ENCODE data around the gene SPIRE2.
"Not testable (repeated sequence)": the region's sequence is repeated elsewhere in the genome, so short reads cannot be mapped to it uniquely, and the experiment has no call there.

Gene SPIRE2

DNA sequence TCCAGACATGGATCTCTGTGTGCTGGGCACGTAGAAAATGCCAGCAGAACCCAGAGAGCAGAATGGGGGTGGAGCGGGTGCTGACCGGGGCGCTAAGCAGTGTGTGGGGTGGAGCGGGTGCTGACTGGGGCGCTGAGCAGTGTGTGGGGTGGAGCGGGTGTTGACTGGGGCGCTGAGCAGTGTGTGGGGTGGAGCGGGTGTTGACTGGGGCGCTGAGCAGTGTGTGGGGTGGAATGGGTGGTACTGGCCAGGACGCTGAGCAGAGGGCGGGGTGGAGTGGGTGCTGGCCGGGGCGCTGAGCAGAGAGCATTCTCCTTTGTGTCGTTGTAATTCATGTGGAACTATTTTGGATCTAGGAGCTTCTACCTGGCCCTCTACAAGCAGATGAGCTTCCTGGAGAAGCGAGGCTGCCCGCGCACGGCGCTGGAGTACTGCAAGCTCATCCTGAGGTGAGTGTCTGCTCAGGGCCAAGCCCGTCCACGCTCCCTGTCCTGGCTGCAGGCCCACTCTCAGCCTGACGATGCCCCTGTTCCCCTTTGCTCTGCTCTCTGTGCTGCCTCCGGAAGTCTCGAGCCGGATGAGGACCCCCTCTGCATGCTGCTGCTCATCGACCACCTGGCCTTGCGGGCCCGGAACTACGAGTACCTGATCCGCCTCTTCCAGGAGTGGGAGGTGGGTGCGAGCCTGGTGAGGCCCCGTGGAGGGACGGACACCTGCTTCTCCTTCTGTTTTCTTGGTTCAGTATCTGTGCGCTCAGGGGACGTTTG, 70.1 kb downstream of the SPIRE2 start:
- DNase-seq: no peak

DNA sequence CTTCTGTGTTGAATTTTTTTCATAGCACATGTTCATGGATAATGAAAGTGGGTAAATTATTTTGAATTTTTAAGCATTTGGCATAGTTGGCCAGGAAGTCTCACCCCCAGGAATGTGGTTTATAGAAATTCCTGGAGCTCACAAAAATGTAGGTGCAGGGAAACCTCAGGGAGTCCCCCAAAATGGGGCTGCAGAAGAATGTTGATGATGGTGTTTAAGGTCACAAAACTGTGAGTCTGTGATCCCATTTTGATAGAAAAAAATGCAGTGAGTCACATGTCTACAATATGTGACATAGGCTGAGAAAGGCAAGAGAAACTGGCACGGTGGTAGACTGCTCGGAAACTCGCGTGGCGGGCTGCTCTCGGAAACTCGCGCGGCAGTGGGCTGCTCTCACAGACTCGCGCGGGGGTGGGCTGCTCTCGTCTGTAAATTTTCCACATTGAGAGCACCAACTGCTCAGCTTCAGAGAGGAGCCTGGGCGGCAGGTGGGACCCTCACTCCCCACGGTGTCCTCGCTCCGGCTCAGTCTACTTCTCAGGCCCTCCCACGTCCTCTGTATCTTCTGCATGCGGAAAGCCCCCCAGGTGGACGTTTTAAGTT, 71.7 kb downstream of the SPIRE2 start:
- DNase-seq: no peak

DNA sequence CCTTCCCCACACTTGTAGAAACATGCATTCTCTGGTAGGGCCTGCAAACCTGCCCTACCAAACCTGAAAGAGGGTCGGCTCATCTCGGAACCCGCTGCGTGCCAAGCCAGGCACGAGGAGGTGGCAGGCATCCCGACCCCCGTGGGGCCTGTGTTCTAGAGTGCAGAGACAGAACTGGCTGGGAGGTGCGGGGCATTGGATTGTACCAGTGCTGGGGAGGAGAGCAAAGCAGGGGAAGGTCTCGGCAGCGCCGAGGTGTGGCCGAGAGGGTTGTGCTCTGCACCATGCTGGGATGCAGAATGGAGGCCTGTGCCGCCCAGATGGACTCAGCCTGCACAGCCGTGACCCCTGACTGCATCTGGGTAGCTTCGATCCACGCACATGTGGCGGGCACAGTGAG, 72.6 kb downstream of the SPIRE2 start:
- no peak for DNase-seq

DNA sequence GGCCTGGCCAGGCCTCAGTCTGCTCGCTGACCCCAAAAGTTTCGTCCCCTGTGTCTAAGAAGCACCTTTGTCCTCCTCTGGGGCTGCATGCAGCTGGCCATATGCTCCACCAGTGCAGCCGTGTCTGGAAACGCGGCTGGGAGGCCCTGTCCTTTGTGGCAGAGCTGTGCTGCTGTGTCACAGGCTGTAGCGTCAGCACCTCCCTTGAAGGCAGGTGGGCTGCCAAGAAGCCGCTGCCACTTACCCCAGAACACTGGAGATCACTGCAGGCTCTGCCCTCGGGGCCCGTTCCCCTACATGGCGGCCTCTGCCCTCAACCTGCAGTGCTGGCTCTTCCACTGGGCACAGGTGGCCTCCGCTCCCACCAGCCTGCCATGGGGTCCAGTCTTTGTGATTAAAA, 74.7 kb downstream of the SPIRE2 start:
- DNase-seq: no peak

DNA sequence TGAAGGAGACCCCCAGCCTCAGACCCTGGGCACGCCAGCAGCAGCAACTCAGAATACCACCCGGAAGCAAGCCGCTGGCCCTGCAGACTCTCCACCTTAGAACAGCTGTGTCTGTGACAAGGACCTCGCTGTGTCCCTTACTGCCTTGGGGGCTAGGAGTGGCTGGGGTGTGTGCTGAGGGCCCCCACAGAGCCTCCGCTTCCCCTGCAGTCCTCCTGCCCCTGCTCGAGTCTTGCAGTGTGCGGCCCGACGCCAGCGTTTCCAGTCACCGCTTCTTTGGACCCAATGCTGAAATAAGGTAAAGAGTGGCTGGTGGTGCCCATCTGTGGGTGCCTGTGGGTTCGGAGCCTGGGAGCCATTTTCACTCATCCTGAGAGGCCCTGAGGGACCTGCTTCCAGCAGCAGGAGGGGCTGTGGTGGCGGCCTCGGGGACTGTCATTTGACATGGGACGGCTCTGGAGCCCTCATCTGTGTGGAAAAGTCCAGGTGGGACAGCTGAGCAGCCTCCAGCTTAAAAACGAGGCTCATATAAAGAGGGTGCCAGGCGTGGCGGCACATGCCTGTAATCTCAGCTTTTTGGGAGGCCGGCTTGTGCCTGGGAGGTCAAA, 75.7 kb downstream of the SPIRE2 start:
- no peak for DNase-seq

DNA sequence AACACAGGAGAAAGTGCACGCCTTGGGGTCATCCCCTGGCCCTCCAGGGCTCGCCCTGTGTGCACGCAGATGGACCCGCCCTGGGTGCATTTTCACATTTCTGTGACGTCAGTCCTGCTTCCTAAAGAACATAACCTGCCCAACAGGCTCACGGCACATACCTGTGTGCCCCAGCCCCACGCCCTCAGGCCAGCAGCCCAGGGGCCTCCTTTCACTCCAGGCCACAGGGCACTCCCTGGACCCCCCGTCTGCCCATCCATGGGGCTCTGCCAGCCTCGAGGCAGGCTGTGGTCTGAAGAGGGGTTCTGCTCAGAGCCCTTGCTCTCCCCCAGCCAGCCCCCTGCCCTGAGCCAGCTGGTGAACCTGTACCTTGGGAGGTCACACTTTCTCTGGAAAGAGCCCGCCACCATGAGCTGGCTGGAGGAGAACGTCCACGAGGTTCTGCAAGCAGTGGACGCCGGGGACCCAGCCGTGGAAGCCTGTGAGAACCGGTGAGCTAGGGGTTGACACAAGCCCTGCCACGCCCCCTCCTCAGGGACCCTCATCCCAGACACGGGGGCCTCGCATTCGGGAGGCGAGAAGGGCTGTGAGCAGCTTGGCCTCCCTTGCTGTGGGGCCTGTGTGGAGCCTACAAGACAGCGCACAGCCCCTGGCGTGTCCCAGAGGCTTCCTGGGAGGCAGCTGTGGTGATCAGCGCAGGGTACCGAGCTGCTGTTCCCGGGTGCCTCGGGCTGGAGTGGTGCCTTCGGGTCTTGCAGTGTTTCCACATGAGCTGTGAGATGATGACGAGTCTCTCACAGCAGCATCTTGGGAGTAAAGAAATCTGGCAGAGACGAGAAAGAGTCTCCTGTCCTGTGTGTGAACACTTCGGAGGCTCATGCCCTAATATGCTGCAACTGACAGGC, 76.6 kb downstream of the SPIRE2 start:
- DNase-seq: no peak

DNA sequence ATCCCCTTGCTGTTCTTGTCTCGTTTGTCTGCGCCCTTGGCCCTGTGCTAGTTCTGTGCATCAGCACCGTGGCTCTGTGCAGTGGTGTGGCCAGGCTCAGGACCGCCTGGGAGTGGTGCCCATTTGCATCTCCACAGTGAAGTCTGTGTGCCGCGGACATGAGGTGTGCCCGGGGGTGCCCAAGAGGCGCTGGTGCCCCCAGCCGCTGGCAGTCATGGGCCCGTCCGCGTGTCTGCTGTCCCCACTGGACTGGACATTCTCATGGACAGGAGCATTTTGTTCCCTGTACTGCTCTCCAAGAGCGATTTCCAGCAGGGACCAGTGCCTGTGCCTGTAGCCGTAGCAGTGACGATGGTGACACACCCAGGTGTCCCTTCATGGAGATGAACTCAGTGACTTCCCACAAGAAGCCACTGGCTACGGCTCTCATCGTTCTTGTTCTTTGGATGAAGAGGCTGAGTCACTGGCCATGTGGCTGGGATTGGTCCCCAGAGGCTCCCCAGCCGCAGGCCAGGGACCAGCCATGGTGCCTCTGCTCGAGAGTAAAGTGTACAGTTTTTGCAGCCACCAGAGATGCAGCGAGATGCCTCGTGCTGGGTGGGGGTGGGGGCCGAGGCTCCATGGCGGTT, 77.3 kb downstream of the SPIRE2 start:
- no peak for DNase-seq

DNA sequence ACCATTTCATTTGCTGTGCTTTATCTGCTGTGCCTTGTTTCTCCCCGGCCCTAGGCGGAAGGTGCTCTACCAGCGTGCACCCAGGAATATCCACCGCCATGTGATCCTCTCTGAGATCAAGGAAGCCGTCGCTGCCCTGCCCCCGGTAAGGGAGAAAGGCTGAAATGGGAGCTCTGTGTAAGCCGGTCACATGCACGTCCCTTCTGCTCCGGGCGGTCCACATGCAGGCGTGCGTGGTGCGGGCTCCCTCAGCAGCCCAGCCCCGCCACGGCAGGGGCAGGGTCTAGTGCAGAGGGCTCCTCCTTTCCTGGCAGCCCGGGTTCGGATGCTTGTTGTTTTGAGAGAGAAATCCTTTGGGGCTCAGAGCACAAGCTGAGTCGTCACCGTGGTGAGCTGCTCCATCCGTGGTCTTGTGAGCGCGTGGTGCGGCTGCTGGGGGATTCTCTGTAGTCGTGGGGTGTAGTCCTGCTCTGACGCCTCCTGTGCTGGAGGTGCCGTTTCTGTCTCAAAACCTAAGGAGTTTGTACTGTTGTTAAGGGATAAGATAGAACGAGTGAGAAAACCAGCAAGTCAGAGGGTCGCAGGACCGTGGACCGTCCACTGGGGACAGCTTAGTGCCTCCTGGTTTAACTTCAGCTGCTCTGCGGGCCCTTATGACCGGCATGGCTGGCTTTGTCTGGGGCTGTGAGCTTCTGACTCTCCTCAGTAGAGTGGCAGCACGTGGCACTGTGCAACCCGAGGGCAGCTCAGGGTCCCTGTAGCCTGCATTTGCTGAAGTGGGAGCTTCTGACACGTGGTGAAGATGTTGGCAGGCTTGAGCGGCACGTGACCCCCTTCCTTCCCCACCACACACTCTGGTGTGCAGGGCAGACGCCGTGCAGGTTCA, 78.1 kb downstream of the SPIRE2 start:
- DNase-seq: no peak

DNA sequence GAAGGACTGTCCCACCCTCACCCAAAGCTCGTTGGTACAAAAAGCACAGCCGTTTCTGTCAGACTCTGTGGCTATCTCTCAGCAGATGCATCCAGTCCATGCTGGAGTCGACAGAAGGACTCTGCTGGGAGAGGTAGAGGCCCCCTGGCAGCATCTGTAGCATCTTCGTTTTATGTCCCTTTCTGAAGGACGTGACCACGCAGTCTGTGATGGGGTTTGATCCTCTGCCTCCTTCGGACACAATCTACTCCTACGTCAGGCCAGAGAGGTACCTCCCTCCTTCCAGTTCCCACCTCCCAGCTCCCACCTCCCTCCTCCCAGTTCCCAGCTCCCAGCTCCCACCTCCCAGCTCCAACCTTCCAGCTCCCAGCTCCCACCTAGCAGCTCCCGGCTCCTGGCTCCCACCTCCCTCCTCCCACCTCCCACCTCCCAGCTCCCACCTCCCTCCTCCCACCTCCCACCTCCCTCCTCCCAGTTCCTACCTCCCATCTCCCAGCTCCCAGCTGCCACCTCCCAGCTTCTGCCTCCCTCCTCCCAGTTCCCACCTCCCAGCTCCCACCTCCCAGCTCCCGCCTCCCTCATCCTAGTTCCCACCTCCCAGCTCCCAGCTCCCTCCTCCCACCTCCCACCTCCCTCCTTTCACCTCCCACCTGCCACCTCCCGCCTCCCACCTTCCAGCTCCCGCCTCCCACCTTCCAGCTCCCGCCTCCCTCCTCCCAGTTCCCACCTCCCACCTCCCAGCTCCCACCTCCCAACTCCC, 79.0 kb downstream of the SPIRE2 start:
- DNase-seq: no peak

DNA sequence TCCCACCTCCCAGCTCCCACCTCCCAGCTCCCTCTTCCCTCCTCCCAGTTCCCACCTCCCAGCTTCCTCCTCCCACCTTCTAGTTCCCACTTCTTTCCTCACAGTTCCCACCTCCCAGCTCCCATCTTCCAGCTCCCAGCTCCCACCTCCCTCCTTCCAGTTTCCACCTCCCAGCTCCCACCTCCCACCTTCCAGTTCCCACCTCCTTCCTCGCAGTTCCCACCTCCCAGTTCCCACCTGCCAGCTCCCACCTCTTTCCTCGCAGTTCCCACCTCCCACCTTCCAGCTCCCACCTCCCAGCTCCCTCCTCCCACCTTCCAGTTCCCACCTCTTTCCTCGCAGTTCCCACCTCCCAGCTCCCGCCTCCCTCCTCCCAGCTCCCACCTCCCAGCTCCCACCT, 80.0 kb downstream of the SPIRE2 start:
- no peak for DNase-seq

DNA sequence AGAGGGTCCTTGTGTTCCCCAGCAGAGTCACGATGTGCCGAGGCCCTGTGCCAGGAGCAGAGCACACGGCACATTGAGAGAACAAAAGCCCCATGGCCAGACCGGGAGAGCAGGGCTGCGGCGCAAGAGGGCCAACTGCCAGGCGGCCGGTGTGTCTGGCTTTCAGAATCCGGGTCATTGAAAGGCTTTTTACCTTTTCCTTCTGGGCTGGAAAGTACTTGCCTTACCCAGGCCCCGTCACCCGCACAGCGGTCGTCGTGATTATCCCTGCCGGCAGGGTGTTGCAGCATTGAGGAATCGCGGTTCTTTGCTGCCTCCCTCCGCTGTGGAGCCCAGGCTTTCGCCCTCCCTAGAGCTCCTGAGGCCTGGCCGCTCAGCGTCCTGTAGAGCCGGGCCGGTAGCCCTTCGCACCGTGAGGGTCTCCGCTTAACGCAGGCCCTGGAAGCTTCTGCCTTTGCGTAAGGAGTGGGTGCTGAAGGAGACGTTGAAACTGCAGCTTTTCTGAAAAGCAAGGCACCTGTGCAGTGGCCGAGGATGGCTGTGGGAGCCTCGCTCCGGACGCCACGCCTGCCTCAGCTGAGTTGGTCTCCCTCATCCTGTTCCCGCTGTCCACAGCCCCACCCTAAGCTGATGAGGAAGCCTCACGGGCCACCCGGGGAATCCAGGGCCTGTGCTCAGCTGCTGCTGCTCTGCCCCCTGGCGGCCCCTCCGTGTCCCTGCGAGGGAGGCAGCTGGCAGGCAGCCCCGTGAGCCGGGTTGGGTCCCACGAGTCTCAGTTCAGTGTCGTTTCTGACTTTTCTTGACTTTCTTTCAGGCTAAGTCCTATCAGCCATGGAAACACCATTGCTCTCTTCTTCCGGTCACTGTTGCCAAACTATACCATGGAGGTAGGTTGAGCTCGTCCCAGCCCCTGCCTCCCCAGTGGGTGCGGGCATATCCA, 81.8 kb downstream of the SPIRE2 start:
- peak in 12 of 14 donors; percentile 41 to 81 (median 64) for DNase-seq

DNA sequence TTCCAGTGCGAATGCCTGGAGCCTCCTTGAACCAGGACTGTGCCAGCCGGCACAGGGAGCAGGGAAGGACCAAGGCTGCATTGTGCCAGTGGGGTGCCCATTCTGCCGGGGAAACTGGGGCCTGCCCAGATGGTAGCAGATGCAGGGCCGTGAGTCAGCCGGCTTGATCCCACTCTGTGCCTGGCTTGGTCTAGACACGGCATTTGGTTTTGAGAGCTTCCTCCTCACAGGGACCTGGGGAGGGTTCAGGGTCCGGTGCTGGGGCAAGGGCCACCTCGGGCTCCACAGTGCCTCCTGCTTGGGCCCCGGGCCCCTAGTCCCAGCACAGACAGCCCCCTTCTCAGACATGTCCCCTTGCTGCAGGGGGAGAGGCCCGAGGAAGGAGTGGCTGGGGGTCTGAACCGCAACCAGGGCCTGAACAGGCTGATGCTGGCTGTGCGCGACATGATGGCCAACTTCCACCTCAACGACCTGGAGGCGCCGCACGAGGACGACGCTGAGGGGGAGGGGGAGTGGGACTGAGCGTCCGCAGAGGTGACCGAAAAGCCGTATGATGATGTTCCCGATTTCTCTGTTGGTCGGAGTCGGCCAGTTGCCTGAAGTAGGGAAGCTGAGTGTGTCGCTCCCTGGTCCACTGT, 82.6 kb downstream of the SPIRE2 start:
- DNase-seq: no peak

DNA sequence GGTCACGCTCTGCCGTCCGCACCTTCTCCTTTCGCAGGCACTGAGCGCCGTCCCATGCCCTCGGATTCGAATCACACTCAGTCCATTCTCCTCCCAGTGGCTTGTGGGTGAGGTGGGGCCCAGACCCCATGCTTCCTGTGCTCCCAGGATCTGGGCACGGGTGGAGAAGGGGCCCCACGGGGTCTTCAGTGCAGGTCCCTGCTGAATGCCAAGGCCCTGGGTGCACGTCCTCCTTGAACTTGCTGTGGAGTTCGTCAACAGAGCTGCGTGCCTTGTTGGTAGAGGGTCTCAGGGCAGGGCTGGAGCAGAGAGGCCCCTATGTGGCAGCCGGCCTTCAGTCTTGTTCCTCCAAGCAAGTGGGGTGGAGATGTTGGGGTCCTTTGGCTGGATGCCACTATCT, 83.1 kb downstream of the SPIRE2 start:
- no peak for DNase-seq

DNA sequence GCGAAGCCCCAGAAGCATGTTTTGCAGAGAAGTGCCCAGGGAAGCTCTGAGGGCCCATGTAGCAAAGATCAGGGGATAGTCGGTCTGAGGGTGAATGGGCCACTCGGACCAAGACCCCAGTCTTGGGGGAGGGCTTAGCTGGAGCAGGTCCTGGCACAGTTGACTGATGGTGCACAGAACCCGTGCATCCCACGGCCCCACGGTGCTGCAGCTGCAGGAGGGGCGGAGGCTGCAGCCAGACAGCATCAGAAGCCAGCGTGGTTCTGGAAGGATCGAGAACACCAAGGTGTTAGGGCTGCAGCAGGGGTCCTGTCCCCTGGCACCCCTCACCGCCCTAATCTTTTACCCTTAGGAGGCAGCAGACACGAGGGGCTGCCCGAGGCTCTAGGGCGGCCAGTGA, 83.9 kb downstream of the SPIRE2 start:
- DNase-seq: no peak

DNA sequence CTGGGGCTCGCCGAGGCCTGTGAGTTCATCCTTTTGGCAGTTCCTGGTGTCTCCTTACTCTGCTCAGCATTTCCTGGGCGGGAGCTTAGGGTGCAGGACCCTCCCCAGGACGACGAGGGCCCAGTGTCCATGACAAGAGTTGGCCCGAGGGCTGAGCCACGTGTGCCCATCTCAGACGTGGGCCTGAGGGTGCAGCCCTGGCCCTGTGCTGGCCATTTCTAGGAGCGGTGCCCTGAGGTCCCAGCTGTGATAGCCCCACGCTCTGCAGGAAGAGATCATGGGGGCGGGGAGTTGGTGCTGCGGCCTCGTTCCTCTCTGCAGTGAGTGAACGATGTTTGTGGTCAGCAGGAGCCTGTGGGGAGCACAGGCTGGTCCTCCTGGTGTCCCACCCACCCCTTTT, 84.4 kb downstream of the SPIRE2 start:
- DNase-seq: no peak

DNA sequence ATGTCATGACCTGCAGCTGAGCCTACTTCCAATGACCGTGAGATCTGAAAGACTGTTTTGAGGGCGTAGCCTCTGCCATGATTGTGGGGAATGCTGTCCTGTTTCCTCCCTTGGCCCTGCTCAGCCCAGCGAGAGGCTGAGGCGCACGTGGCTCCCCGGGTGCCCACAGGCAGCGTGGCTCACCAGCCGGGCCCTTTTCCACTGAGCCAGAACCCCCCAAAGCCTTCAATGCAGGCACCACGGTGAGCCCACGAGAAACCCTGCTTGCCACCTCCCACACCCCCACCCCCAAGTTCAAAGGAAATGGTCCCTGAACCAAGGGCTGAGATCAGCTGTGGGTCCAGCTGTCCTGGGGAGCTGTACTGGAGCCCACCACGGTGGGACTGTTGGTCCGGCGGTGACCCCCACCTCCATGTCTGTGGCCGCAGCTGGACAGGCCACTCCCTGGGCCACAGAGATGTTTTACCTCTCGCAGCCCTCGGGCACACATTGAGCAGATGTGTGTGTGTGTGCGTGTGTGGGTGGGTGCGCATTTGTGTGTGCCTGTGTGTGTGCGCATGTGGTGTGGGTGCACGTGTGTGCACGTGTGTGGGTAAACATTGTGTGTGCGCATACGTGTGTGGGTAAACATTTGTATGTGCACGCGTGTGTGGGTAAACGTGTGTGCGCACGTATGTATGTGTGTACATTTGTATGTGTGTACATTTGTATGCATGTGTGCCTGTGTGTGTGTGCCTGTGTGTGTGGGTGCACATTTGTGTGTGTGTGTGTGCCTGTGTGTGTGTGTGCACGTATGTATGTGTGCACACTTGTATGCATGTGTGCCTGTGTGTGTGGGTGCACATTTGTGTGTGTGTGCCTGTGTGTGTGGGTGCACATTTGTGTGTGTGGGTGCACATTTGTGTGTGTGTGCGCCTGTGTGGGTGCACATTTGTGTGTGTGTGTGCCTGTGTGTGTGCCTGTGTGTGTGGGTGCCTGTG, 85.4 kb downstream of the SPIRE2 start:
- DNase-seq: no peak

DNA sequence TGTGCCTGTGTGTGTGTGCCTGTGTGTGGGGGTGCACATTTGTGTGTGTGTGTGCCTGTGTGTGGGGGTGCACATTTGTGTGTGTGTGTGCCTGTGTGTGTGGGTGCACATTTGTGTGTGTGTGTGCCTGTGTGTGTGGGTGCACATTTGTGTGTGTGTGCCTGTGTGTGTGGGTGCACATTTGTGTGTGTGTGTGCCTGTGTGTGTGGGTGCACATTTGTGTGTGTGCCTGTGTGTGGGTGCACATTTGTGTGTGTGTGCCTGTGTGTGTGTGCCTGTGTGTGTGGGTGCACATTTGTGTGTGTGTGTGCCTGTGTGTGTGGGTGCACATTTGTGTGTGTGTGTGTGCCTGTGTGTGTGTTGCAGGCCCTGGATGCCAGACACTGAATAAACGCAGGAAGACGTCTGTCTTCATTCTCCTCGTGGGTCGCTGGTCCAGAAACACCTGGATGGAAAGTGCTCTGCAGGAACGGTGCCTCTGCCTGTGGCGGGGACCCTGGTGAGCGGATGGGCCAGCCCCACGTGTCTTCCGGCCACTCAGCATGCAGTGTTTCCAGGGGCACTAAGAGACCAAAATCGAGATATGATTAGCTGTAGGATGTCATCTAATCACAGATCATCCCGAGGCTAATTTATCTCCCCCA, 86.5 kb downstream of the SPIRE2 start:
- not testable (repeated sequence) for DNase-seq
